ENCODE data around the gene CDH24. TPM values are rescaled to one million over a fixed set of nuclear protein-coding genes. Genes with fewer than 3 reads are reported as not detected.

The CDH24 gene
- total RNA-seq, 1 donor from 2014 or later = 15.0 TPM

GRCh38 chr14:23066855-23067744 is 9.8 kb upstream of the CDH24 start:
- Histone ChIP-seq H3K36me3 (peaks cover 39% of the 10 kb centered on the region), H3K4me1 (peaks cover 44% of the 10 kb centered on the region), H3F3A (ENCODE audit: low read depth) (peaks cover 91% of the 10 kb centered on the region), H2AFZ (replicated peaks) (no peak overlapping the region), H3K79me2 (ENCODE audit: low read depth) (peaks cover 92% of the 10 kb centered on the region), H3K4me3 (no peak overlapping the region), H4K20me1 (ENCODE audit: low read depth) (peaks cover 87% of the 10 kb centered on the region), H3K4me2 (peak overlapping the region; percentile 85), H3K9ac (no peak overlapping the region), H3K27ac (peak overlapping the region; percentile 5), H3K27me3 (no peaks in the 10 kb centered on the region), H3K9me3 (ENCODE audit: low read depth) (no peaks in the 10 kb centered on the region)
- TF ChIP-seq EZH2 (IDR thresholded peaks at IDR 0.05) (no peak), EZH2phosphoT487 (IDR thresholded peaks at IDR 0.05) (no peak)
- TF ChIP-seq, protein P1, sequence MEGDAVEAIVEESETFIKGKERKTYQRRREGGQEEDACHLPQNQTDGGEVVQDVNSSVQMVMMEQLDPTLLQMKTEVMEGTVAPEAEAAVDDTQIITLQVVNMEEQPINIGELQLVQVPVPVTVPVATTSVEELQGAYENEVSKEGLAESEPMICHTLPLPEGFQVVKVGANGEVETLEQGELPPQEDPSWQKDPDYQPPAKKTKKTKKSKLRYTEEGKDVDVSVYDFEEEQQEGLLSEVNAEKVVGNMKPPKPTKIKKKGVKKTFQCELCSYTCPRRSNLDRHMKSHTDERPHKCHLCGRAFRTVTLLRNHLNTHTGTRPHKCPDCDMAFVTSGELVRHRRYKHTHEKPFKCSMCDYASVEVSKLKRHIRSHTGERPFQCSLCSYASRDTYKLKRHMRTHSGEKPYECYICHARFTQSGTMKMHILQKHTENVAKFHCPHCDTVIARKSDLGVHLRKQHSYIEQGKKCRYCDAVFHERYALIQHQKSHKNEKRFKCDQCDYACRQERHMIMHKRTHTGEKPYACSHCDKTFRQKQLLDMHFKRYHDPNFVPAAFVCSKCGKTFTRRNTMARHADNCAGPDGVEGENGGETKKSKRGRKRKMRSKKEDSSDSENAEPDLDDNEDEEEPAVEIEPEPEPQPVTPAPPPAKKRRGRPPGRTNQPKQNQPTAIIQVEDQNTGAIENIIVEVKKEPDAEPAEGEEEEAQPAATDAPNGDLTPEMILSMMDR (IDR thresholded peaks at IDR 0.05) = no peak
- no peak for DNase-seq (ENCODE audit: low spot score)
- Mint-ChIP-seq H3K27ac (no peak overlapping the region), H3K4me1 (peaks cover 36% of the 10 kb centered on the region), H3K27me3 (ENCODE audit: insufficient read depth, low read depth) (peaks cover 10% of the 10 kb centered on the region), H3K4me3 (no peak overlapping the region), H3K9me3 (no peaks in the 10 kb centered on the region), H3K36me3 (peaks cover 40% of the 10 kb centered on the region)

- H3K27me3 Mint-ChIP-seq (ENCODE audit: insufficient read depth, low read depth) = peaks cover 8% of the 10 kb centered on the region
- TF ChIP-seq EZH2phosphoT487 (IDR thresholded peaks at IDR 0.05) (no peak), EZH2 (IDR thresholded peaks at IDR 0.05) (no peak)
- TF ChIP-seq, protein P1 (IDR thresholded peaks at IDR 0.05) = no peak
- peaks cover 94% of the 10 kb centered on the region for H3K79me2 ChIP-seq (ENCODE audit: low read depth)
- peaks cover 40% of the 10 kb centered on the region for H3K36me3 Mint-ChIP-seq
- H3K4me3 Mint-ChIP-seq = no peak overlapping the region
- no peak overlapping the region for H3K4me3 ChIP-seq
- H3K27ac ChIP-seq = no peak overlapping the region
- no peak overlapping the region for H2AFZ ChIP-seq (replicated peaks)
- peaks cover 89% of the 10 kb centered on the region for H3F3A ChIP-seq (ENCODE audit: low read depth)
- H3K9ac ChIP-seq = no peak overlapping the region
- H3K4me2 ChIP-seq = peak overlapping the region; percentile 85
- H3K9me3 ChIP-seq (ENCODE audit: low read depth) = no peaks in the 10 kb centered on the region
- no peak overlapping the region for H3K27ac Mint-ChIP-seq
- H3K4me1 ChIP-seq = peaks cover 39% of the 10 kb centered on the region
- H3K27me3 ChIP-seq = no peaks in the 10 kb centered on the region
- H4K20me1 ChIP-seq (ENCODE audit: low read depth) = peaks cover 86% of the 10 kb centered on the region
- H3K9me3 Mint-ChIP-seq = no peaks in the 10 kb centered on the region
- peaks cover 41% of the 10 kb centered on the region for H3K36me3 ChIP-seq
- H3K4me1 Mint-ChIP-seq = peaks cover 30% of the 10 kb centered on the region
- DNase-seq (ENCODE audit: low spot score) = no peak
These were observed 9.0 kb upstream of the CDH24 start for GRCh38 chr14:23066368-23066767.

DNA sequence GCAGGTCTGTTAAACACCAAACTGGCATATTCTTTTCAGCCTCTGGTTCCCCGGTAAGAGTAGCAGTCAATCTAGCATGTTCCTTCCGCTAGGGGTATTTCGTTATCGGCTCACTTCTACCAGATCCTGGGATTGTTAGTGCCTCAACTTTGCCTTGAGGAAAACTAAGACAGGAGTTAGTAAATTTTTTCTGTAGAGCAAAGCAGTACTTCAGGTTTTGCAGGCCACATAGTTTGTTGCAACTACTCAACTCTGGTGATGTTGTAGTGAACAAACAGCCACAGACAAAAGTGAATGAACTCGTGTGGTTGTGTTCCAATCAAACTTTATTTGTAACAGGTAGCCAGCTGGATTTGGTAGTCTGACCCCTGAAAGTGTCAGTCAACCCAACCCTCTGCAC is 6.3 kb upstream of the CDH24 start:
- peaks cover 34% of the 10 kb centered on the region for H3K36me3 Mint-ChIP-seq

More for the DNA sequence above, 6.3 kb upstream of the CDH24 start:
- DNase-seq (ENCODE audit: low spot score) = no peak
- H3F3A ChIP-seq (ENCODE audit: low read depth) = peaks cover 92% of the 10 kb centered on the region
- Mint-ChIP-seq H3K4me3 (no peak overlapping the region), H3K27me3 (ENCODE audit: insufficient read depth, low read depth) (peaks cover 2% of the 10 kb centered on the region), H3K4me1 (peaks cover 16% of the 10 kb centered on the region), H3K9me3 (no peaks in the 10 kb centered on the region), H3K27ac (no peak overlapping the region)
- TF ChIP-seq EZH2 (IDR thresholded peaks at IDR 0.05) (no peak), EZH2phosphoT487 (IDR thresholded peaks at IDR 0.05) (no peak)
- TF ChIP-seq, protein P1 (IDR thresholded peaks at IDR 0.05) = no peak
- H3K36me3 ChIP-seq = peaks cover 44% of the 10 kb centered on the region
- H3K79me2 ChIP-seq (ENCODE audit: low read depth) = peaks cover 66% of the 10 kb centered on the region
- H3K9me3 ChIP-seq (ENCODE audit: low read depth) = no peaks in the 10 kb centered on the region
- H3K27me3 ChIP-seq = no peaks in the 10 kb centered on the region
- no peak overlapping the region for H2AFZ ChIP-seq (replicated peaks)
- H4K20me1 ChIP-seq (ENCODE audit: low read depth) = peaks cover 96% of the 10 kb centered on the region
- H3K4me1 ChIP-seq = peaks cover 27% of the 10 kb centered on the region
- H3K4me2 ChIP-seq = no peak overlapping the region
- peak overlapping the region; percentile 54 for H3K27ac ChIP-seq
- H3K4me3 ChIP-seq = no peak overlapping the region
- no peak overlapping the region for H3K9ac ChIP-seq
